Medulla oblongata (tissue), 1 donor: ENCODE measurements around the gene TUSC2.
"Not testable (repeated sequence)": the region's sequence is repeated elsewhere in the genome, so short reads cannot be mapped to it uniquely, and the experiment has no call there.

Source experiments
- DNase-seq: peaks from one replicate; pipeline ENCODE4 v3.0.0-alpha.2; 2015; ENCODE audit errors: extremely low spot score

TUSC2 gene

GRCh38 chr3:50318615-50319014, 9.4 kb downstream of the TUSC2 start:
- DNase-seq: no peak

GRCh38 chr3:50318163-50318562, 9.9 kb downstream of the TUSC2 start:
- no peak for DNase-seq

- DNase-seq: no peak
Measured at GRCh38 chr3:50317300-50317699, 10.7 kb downstream of the TUSC2 start.

- DNase-seq: no peak
Measured at GRCh38 chr3:50316657-50317242, 11.3 kb downstream of the TUSC2 start.

GRCh38 chr3:50314816-50315215, 13.2 kb downstream of the TUSC2 start:
- DNase-seq: no peak

- no peak for DNase-seq
Measured at GRCh38 chr3:50314342-50314741, 13.7 kb downstream of the TUSC2 start.

- DNase-seq: not testable (repeated sequence)
Measured at GRCh38 chr3:50312041-50312440, 16.0 kb downstream of the TUSC2 start.

- DNase-seq: no peak
Measured at GRCh38 chr3:50304601-50305000, 23.4 kb downstream of the TUSC2 start.

GRCh38 chr3:50303013-50303815, 24.8 kb downstream of the TUSC2 start, which contains the start of gene HYAL1:
TSS of gene HYAL1 (minus strand) at chr3:50303574. CDS start at chr3:50302956, 618 bp downstream.
- DNase-seq: no peak

- no peak for DNase-seq
Measured at GRCh38 chr3:50302095-50303012, 25.7 kb downstream of the TUSC2 start.

GRCh38 chr3:50300681-50301254, 27.3 kb downstream of the TUSC2 start:
- no peak for DNase-seq

GRCh38 chr3:50299929-50300680, 27.9 kb downstream of the TUSC2 start:
- peak; percentile 92 for DNase-seq

- DNase-seq: no peak
Measured at GRCh38 chr3:50299638-50299928, 28.4 kb downstream of the TUSC2 start.

GRCh38 chr3:50298836-50299637, 29.0 kb downstream of the TUSC2 start, which contains the start of the genes HYAL3 and NAA80:
TSS of gene HYAL3 (minus strand) at chr3:50299405. CDS start at chr3:50295602, 3,803 bp downstream.
TSS of gene NAA80 (minus strand) at chr3:50299405. CDS start at chr3:50297463, 1,942 bp downstream.
- peak; percentile 100 for DNase-seq

- DNase-seq: no peak
Measured at GRCh38 chr3:50297896-50298725, 29.9 kb downstream of the TUSC2 start.

GRCh38 chr3:50297384-50297775, 30.6 kb downstream of the TUSC2 start:
- DNase-seq: no peak

- no peak for DNase-seq
Measured at GRCh38 chr3:50296721-50297383, 31.2 kb downstream of the TUSC2 start.

- no peak for DNase-seq
Measured at GRCh38 chr3:50295553-50296431, 32.2 kb downstream of the TUSC2 start.
